ENCODE results near the gene SRD5A2. TPM values are rescaled to one million over a fixed set of nuclear protein-coding genes. Genes with fewer than 3 reads are reported as not detected.

Gene SRD5A2
- total and polyA plus RNA-seq, 12 donors = under 0.01 TPM; not detected in 11

- Histone ChIP-seq H3K36me3 (no peaks in the 10 kb centered on the region), H3K4me1 (no peaks in the 10 kb centered on the region), H3K27me3 (no peaks in the 10 kb centered on the region), H3K4me3 (no peak overlapping the region), H3K27ac (no peak overlapping the region), H3K9me3 (peaks cover 0 to 30% (median 5%) of the 10 kb centered on the region in 11 donors)
- no peak for TF ChIP-seq CTCF (IDR thresholded peaks at IDR 0.05)
- ATAC-seq (no peak), DNase-seq (no peak)
- WGBS, 2 donors = 70 to 84% methylated on average over 7 of the region's 7 CpGs
- intact Hi-C loops (cut with DNase I) = no loop called here
Measured at GRCh38 chr2:31558401-31559295, 22.1 kb downstream of the SRD5A2 start.

DNA sequence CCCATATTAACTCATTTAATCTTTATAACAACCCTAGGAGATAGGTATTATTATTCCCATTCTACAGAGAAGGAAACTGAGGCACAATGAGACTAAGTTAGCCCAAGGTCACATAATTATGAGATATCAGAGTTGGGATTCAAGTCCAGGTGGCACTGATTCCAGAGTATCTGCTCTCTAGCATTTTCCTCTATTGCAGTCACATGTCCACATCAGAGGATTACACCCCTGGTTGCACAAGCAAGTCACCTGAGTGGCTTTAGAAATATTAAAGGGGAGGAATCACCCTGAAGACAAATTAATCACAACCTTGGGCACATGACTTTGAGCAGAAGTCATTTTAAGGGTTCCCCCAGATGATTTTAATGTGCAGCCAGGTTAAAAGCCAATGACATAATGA lies 23.8 kb downstream of the SRD5A2 start:
- Histone ChIP-seq H3K36me3 (no peaks in the 10 kb centered on the region), H3K27ac (no peak overlapping the region), H3K27me3 (no peaks in the 10 kb centered on the region), H3K4me1 (no peaks in the 10 kb centered on the region), H3K4me3 (no peak overlapping the region), H3K9me3 (peaks cover 0 to 47% (median 21%) of the 10 kb centered on the region in 11 donors)
- TF ChIP-seq CTCF (IDR thresholded peaks at IDR 0.05) = no peak
- intact Hi-C loops (cut with DNase I) = no loop called here
- ATAC-seq = no peak
- no peak for DNase-seq

- ATAC-seq (no peak), DNase-seq (no peak)
- WGBS, 2 donors = 67 to 75% methylated on average over 3 of the region's 3 CpGs
- no peak overlapping the region for H3K27ac ChIP-seq
- no peak overlapping the region for H3K4me3 ChIP-seq
- no peaks in the 10 kb centered on the region for H3K27me3 ChIP-seq
- no peaks in the 10 kb centered on the region for H3K36me3 ChIP-seq
- intact Hi-C loops (cut with DNase I) = no loop called here
- peaks cover 0 to 55% (median 23%) of the 10 kb centered on the region in 11 donors for H3K9me3 ChIP-seq
- H3K4me1 ChIP-seq = no peaks in the 10 kb centered on the region
- no peak for TF ChIP-seq CTCF (IDR thresholded peaks at IDR 0.05)
Measured at GRCh38 chr2:31555967-31556706, 24.6 kb downstream of the SRD5A2 start.

GRCh38 chr2:31553362-31553761 lies 27.4 kb downstream of the SRD5A2 start:
- H3K9me3 ChIP-seq = peaks cover 0 to 56% (median 23%) of the 10 kb centered on the region in 11 donors
- TF ChIP-seq CTCF (IDR thresholded peaks at IDR 0.05) = no peak
- H3K4me1 ChIP-seq = no peaks in the 10 kb centered on the region
- no peak for ATAC-seq
- H3K36me3 ChIP-seq = no peaks in the 10 kb centered on the region
- H3K4me3 ChIP-seq = no peak overlapping the region
- WGBS, 2 donors = 79 to 84% methylated on average over 2 of the region's 2 CpGs
- H3K27me3 ChIP-seq = no peaks in the 10 kb centered on the region
- intact Hi-C loops (cut with DNase I) = no loop called here
- H3K27ac ChIP-seq = no peak overlapping the region
- DNase-seq = no peak

Measured in heart right ventricle (tissue), 16 donors.